AG04449 (cell line): ENCODE data around the gene PRDM2.

ENCODE experiments used
- CTCF ChIA-PET: fragments of 350-600 bp; formaldehyde crosslinking; extraction: SDS; loops from one replicate; lab custom pipeline; 2021; ENCODE audit warnings: antibody characterized with exemption; lab: Yijun Ruan, JAX
- POLR2A ChIA-PET: fragments of 400-600, 350-600 bp; formaldehyde crosslinking; extraction: SDS; loops from one replicate; lab custom pipeline; 2020; ENCODE audit warnings: antibody characterized with exemption, inconsistent platforms; lab: Yijun Ruan, JAX
- DNase-seq: peaks from one replicate; pipeline ENCODE4 v3.0.0-alpha.2; 2010; ENCODE audit warnings: low read depth, low spot score
- H3K4me3 ChIP-seq: 2 replicates; pipeline ENCODE4 v1.5.1; 2011; ENCODE audit warnings: low read depth, mild to moderate bottlenecking, control low read depth, low read length
- TF ChIP-seq, protein P1 (sequence below): IDR thresholded peaks from one replicate; pipeline ENCODE4 v1.5.1; 2011; ENCODE audit warnings: mild to moderate bottlenecking, moderate library complexity, low read length, control low read depth, inconsistent platforms; ENCODE audit not compliant: insufficient read depth; ENCODE audit errors: missing control alignments

Gene PRDM2

DNA sequence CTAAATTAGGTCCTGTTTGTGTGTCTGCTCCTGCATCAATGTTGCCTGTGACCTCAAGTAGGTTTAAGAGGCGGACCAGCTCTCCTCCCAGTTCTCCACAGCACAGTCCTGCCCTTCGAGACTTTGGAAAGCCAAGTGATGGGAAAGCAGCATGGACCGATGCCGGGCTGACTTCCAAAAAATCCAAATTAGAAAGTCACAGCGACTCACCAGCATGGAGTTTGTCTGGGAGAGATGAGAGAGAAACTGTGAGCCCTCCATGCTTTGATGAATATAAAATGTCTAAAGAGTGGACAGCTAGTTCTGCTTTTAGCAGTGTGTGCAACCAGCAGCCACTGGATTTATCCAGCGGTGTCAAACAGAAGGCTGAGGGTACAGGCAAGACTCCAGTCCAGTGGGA lies 79.9 kb downstream of the PRDM2 start:
- CTCF ChIA-PET = no interaction called here

DNA sequence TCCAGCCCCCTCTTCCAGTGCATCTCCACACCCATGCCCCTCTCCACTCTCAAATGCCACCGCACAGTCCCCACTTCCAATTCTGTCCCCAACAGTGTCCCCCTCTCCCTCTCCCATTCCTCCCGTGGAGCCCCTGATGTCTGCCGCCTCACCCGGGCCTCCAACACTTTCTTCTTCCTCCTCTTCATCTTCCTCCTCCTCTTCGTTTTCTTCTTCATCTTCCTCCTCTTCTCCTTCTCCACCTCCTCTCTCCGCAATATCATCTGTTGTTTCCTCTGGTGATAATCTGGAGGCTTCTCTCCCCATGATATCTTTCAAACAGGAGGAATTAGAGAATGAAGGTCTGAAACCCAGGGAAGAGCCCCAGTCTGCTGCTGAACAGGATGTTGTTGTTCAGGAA lies 80.8 kb downstream of the PRDM2 start:
- CTCF ChIA-PET = no interaction called here
- H3K4me3 ChIP-seq = no peak overlapping the region
- no peak for DNase-seq
- POLR2A ChIA-PET = interaction anchor here (2.5 kb wide), 1 partner anchor 31 kb away, joined by 9 read pairs; no protein-coding TSS in a partner anchor
- TF ChIP-seq, protein P1, sequence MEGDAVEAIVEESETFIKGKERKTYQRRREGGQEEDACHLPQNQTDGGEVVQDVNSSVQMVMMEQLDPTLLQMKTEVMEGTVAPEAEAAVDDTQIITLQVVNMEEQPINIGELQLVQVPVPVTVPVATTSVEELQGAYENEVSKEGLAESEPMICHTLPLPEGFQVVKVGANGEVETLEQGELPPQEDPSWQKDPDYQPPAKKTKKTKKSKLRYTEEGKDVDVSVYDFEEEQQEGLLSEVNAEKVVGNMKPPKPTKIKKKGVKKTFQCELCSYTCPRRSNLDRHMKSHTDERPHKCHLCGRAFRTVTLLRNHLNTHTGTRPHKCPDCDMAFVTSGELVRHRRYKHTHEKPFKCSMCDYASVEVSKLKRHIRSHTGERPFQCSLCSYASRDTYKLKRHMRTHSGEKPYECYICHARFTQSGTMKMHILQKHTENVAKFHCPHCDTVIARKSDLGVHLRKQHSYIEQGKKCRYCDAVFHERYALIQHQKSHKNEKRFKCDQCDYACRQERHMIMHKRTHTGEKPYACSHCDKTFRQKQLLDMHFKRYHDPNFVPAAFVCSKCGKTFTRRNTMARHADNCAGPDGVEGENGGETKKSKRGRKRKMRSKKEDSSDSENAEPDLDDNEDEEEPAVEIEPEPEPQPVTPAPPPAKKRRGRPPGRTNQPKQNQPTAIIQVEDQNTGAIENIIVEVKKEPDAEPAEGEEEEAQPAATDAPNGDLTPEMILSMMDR = no peak

More for the DNA sequence above, 79.9 kb downstream of the PRDM2 start:
- TF ChIP-seq, protein P1 = no peak
- H3K4me3 ChIP-seq = no peak overlapping the region
- DNase-seq = no peak
- POLR2A ChIA-PET = interaction anchor here (1.0 kb wide), 1 partner anchor 15 kb away, joined by 3 read pairs; no protein-coding TSS in a partner anchor

DNA sequence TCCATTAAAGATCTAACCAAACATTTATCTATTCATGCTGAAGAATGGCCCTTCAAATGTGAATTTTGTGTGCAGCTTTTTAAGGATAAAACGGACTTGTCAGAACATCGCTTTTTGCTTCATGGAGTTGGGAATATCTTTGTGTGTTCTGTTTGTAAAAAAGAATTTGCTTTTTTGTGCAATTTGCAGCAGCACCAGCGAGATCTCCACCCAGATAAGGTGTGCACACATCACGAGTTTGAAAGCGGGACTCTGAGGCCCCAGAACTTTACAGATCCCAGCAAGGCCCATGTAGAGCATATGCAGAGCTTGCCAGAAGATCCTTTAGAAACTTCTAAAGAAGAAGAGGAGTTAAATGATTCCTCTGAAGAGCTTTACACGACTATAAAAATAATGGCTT lies 81.2 kb downstream of the PRDM2 start:
- POLR2A ChIA-PET = interaction anchor here (1.1 to 2.5 kb wide), 2 partner anchors 21 to 32 kb away, joined by 3 to 9 read pairs; no protein-coding TSS in a partner anchor
- no peak for DNase-seq
- H3K4me3 ChIP-seq = no peak overlapping the region
- TF ChIP-seq, protein P1 = no peak
- CTCF ChIA-PET = no interaction called here

DNA sequence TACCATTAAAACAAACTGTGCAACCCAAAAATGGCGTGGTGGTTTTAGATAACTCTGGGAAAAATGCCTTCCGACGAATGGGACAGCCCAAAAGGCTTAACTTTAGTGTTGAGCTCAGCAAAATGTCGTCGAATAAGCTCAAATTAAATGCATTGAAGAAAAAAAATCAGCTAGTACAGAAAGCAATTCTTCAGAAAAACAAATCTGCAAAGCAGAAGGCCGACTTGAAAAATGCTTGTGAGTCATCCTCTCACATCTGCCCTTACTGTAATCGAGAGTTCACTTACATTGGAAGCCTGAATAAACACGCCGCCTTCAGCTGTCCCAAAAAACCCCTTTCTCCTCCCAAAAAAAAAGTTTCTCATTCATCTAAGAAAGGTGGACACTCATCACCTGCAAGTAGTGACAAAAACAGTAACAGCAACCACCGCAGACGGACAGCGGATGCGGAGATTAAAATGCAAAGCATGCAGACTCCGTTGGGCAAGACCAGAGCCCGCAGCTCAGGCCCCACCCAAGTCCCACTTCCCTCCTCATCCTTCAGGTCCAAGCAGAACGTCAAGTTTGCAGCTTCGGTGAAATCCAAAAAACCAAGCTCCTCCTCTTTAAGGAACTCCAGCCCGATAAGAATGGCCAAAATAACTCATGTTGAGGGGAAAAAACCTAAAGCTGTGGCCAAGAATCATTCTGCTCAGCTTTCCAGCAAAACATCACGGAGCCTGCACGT lies 82.1 kb downstream of the PRDM2 start:
- TF ChIP-seq, protein P1 = no peak
- CTCF ChIA-PET = interaction anchor here (0.8 to 2.6 kb wide), 7 partner anchors 10 to 56 kb away, joined by 3 to 9 read pairs (median 4); no protein-coding TSS in a partner anchor
- DNase-seq = peak; percentile 63
- POLR2A ChIA-PET = interaction anchor here (0.8 to 2.5 kb wide), 3 partner anchors 10 to 33 kb away, joined by 3 to 9 read pairs (median 3); no protein-coding TSS in a partner anchor
- H3K4me3 ChIP-seq = peak overlapping the region; percentile 31

DNA sequence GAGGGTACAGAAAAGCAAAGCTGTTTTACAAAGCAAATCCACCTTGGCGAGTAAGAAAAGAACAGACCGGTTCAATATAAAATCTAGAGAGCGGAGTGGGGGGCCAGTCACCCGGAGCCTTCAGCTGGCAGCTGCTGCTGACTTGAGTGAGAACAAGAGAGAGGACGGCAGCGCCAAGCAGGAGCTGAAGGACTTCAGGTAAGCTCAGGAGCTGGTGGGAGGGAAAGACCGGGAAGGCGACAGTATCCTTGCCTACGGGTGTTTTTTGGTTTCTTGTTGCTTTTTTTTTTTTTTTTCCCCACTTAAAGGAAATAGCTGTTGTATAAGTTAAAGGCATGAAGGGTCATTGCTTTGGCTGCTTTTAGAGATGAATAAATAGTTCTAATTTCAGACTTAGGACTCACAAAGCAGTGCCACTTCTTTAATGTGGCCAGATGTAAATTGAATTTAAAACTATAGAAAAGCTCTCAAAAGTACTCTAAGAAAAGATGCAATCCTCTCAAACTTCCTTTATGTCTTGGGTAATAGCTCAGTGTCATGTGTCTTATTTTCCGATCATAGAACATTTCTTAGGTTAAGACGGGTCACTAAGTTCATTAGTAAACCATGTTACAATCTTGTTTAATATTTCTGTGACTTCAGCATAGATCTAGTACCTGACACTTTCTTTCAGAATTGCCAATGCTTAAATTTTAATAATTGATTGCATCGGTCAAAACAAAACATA lies 82.8 kb downstream of the PRDM2 start:
- H3K4me3 ChIP-seq = peak overlapping the region; percentile 6
- TF ChIP-seq, protein P1 = no peak
- no peak for DNase-seq
- ChIA-PET POLR2A (interaction anchor here (0.8 to 2.5 kb wide), 3 partner anchors 10 to 33 kb away, joined by 3 to 9 read pairs (median 3); no protein-coding TSS in a partner anchor), CTCF (interaction anchor here (0.8 to 2.6 kb wide), 7 partner anchors 11 to 57 kb away, joined by 3 to 9 read pairs (median 4); no protein-coding TSS in a partner anchor)
